ENCODE data around the gene ARHGAP10. TPM values are rescaled to one million over a fixed set of nuclear protein-coding genes. Genes with fewer than 3 reads are reported as not detected.
"Not testable (repeated sequence)": the region's sequence is repeated elsewhere in the genome, so short reads cannot be mapped to it uniquely, and the experiment has no call there.

Gene ARHGAP10
- polyA plus RNA-seq, 3 donors, result 19.7 to 20.7 (median 20.6) TPM

- no peak for DNase-seq (ENCODE audit: extremely low read depth in 1 of 11, low read depth in 9 of 11, low spot score in 4 of 11)
Observed at GRCh38 chr4:147984065-147984777, 252.3 kb downstream of the ARHGAP10 start.

- no peak for DNase-seq (ENCODE audit: extremely low read depth in 1 of 11, low read depth in 9 of 11, low spot score in 4 of 11)
Observed at GRCh38 chr4:147984778-147985138, 252.9 kb downstream of the ARHGAP10 start.

- DNase-seq (ENCODE audit: extremely low read depth in 1 of 11, low read depth in 9 of 11, low spot score in 4 of 11), result no peak
Observed at GRCh38 chr4:147985376-147985775, 253.5 kb downstream of the ARHGAP10 start.

- no peak for DNase-seq (ENCODE audit: extremely low read depth in 1 of 11, low read depth in 9 of 11, low spot score in 4 of 11)
Observed at GRCh38 chr4:147987252-147987651, 255.4 kb downstream of the ARHGAP10 start.

DNA sequence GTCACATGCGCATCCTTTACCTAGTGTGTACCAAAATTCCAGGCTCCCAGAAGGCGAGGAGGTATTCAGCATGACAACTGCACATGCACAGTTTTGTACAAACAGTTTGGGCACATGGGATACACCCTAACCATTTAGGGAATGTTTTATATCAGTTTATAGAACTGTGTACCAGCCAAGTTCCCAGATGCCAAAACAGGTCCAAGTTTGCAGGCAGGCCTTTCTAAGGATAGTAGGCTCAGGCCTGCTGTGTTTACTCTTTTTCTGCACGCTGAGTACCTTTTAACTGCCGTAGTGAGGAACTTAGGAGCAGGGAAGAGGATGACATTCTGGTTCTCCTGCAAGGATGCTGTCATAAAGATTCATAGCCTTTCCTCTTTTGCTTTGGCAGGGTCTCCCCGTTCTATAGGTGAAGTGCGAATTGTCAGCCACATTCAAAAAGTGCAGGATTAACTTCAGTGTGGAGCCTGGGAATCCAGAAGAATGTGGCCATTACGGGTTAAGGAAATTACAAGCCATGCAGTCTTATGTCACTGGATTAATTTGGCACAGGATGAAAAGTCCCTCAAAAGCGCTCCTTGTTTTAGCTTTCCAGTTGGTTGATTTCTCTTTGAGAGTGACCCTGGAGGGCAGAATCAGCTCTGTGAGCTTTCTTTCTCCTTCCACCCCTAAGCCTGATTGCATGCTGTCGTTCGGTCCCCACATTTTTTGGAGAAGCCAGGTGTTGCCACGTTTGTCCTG lies 259.8 kb downstream of the ARHGAP10 start:
- peak in 2 of 11 donors; percentile 44 to 52 for DNase-seq (ENCODE audit: extremely low read depth in 1 of 11, low read depth in 9 of 11, low spot score in 4 of 11)

DNA sequence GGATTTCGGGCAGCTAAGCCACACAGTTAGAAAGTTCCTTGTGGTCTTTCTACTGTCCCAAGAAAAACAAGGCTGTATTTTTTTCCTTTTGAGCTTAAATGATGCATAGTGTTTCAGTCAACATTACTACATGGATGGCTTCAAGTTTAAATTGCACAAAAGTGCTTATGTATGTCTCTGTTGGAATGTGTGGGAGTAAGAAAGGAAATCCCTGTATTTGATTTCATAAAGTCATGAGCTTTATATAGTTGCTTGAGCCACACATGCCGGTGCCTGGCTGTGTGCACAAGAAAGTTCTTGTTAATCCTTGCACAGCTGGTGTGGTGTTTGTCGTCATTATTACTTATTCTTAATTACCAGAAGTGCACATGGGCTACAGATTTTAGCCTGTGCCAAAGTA lies 262.2 kb downstream of the ARHGAP10 start:
- DNase-seq (ENCODE audit: extremely low read depth in 1 of 11, low read depth in 9 of 11, low spot score in 4 of 11), result peak in 1 of 11 donors; percentile 46

DNA sequence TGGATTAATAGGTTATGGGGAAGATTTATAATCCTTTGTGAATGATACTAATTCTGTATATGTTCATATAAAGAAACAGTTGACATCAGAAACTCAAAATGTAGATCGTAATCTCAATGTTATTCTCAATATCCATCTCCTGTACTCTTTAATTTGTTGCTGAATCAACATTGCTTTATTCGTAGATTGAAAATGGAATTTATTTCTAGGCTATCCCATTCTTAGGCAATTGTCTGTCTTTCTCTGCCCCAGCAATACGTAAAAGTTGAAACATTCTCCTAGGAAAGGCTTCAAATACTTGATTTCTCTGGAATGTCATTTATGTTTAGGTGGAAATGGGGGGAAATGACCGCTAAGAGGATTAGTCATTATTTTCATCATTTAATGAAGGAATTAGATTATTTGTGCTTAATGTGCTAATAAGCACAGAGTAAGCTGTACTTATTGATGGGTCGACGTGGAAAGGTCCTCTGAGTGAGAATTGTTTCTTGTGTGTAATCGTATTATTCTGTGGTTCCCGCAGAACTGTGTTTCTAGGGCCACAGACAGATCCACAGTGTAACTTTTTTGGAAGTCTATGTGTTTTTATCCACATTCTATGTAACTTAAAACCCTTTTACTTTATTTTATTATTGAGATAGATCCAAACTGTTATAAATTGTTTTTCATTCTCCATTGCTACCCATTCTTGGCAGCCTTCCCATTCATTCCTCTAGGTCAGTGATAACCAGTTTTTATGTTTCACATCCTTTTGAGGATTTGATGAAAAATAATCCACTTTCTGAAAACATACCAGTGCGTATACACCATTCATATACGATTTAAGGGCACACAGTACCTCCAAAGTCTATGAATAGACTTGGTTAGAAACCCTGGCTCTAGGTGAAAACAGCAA lies 262.9 kb downstream of the ARHGAP10 start:
- no peak for DNase-seq (ENCODE audit: extremely low read depth in 1 of 11, low read depth in 9 of 11, low spot score in 4 of 11)

DNA sequence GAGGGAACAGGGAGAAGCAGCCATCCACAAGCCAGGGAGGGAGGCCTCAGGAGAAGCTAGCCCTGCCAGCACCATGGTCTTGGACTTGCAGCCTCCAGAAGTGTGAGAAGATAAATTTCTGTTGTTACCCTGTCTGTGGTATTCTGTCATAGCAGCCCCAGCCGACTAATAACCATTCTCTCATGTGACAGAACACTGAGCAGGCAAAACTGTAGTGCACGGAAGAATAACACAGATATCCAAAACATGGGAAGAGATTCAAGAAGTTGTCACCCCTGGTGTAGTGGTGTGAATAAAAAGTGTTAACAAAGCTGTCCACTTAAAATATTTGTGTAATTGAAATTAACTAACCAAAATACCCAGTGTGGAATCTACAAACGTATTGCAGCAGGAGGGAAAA lies 265.0 kb downstream of the ARHGAP10 start:
- no peak for DNase-seq (ENCODE audit: extremely low read depth in 1 of 11, low read depth in 9 of 11, low spot score in 4 of 11)

DNA sequence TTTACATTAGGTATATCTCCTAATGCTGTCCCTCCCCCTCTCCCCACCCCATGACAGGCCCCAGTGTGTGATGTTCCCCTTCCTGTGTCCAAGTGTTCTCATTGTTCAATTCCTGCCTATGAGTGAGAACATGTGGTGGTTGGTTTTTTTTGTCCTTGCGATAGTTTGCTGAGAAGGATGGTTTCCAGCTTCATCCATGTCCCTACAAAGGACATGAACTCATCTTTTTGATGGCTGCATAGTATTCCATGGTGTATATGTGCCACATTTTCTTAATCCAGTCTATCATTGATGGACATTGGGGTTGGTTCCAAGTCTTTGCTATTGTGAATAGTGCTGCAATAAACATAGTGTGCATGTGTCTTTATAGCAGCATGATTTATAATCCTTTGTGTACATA lies 268.1 kb downstream of the ARHGAP10 start:
- DNase-seq (ENCODE audit: extremely low read depth in 1 of 11, low read depth in 9 of 11, low spot score in 4 of 11), result not testable (repeated sequence)

DNA sequence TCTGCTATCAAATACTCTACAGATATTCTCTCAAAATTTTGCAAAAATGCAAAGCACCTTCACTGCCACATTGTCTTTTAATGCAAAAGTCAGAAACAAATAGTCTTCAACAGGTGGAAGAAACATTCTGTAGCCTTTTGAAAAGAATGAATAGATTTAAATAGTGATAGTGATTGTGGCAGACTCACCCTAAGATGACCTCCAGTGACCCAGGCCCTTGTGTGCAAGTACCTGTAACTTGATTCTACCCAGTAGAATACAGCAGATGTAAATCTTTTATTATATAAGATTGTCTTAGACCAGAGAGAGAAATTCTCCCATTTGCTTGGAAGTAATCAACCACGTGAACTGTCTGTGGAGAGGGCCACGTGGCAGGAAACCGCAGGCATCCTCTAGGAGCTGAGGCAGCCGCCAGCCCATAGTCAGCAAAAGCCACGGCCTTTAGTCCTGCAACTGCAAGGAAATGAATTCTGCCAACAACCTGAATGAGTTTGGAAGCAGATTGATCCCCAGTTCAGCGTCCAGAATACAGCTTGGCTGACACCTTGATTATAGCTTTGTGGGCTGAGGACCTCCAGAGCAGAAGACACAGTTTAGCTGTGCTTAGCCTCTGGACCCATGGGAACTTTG lies 272.5 kb downstream of the ARHGAP10 start:
- no peak for DNase-seq (ENCODE audit: extremely low read depth in 1 of 11, low read depth in 9 of 11, low spot score in 4 of 11)

DNA sequence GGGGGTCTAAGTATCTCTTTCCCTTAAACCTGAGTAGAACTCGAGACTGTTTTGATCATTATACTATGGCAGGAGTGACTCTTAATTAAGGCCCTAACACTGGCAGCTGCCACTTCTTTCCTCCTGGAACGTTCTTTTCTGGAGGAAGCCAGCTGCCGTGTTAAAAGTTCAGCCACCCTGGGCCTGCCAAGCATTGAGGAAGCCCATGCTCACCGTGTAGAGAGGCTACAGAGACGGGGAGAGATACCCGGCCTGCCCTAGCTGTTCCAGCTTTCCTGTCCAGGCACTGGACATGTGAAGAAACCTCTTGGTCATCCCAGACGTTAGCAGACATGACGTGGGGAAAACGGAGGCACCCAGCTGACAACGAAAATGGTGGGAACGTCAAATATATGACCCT lies 274.1 kb downstream of the ARHGAP10 start:
- DNase-seq (ENCODE audit: extremely low read depth in 1 of 11, low read depth in 9 of 11, low spot score in 4 of 11), result no peak

GRCh38 chr4:148007314-148007760 lies 275.4 kb downstream of the ARHGAP10 start:
- DNase-seq (ENCODE audit: extremely low read depth in 1 of 11, low read depth in 9 of 11, low spot score in 4 of 11), result no peak

GRCh38 chr4:148007792-148008191 lies 275.9 kb downstream of the ARHGAP10 start:
- no peak for DNase-seq (ENCODE audit: extremely low read depth in 1 of 11, low read depth in 9 of 11, low spot score in 4 of 11)

GRCh38 chr4:148015058-148015457 lies 283.2 kb downstream of the ARHGAP10 start:
- no peak for DNase-seq (ENCODE audit: extremely low read depth in 1 of 11, low read depth in 9 of 11, low spot score in 4 of 11)

DNA sequence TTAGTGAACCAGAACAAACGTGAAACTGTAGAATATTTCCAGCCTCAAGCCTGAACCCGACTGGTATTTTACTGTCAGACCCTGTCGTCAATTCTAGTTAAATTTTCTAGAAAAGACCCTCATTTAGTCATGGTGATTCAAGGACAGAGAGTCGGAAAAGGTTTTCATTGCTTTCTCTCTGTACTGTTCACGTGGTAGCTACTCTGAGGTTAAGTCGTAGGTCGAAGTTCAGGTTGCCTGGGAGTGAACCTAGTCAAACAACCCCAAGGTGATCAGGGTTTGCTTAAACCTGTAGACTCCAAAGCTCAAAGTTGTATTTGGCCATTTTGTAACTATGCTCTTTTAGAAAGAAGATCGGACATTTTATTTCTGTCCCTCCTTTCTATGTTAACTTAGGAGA lies 283.6 kb downstream of the ARHGAP10 start:
- DNase-seq (ENCODE audit: extremely low read depth in 1 of 11, low read depth in 9 of 11, low spot score in 4 of 11), result no peak

- DNase-seq (ENCODE audit: extremely low read depth in 1 of 11, low read depth in 9 of 11, low spot score in 4 of 11), result no peak
Observed at GRCh38 chr4:148016063-148016637, 284.3 kb downstream of the ARHGAP10 start.

DNA sequence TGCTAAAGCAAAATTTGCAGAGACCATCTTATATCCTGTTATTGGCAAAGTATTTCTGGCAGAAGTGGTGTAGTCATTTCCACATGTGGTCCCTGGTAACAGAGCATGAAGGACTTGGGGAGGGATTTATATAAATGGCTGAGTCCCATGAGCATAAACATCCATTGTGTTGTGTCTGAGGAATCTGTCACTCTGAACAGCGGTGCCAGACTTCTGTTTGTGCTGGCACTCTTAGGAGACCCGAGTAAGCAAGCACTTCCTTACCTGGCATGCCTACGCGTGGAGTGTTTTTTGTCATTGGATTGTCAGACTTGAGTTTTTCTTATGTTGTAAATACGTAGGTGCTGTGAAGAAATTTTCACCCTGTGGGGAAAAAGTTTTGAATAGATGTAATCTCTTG lies 285.9 kb downstream of the ARHGAP10 start:
- no peak for DNase-seq (ENCODE audit: extremely low read depth in 1 of 11, low read depth in 9 of 11, low spot score in 4 of 11)

- no peak for DNase-seq (ENCODE audit: extremely low read depth in 1 of 11, low read depth in 9 of 11, low spot score in 4 of 11)
Observed at GRCh38 chr4:148021686-148022085, 289.8 kb downstream of the ARHGAP10 start.

DNA sequence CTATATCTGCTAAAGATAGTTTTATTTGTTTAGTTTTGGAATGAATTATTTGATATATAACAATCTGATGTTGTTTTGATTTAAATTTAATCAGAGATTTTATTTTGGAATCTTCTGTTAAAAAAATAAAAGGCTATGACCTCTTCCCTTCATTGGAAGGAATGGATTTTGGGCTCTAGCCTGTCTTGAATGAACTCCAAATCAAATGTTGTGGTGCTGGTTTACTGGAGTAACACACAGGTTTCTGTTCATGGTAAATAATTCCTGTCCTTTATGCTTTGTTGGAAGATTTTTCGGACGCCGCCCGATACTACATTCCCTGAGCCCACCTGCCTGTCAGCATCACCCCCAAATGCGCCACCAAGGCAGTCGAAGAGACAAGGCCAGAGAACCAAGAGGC lies 291.1 kb downstream of the ARHGAP10 start:
- no peak for DNase-seq (ENCODE audit: extremely low read depth in 1 of 11, low read depth in 9 of 11, low spot score in 4 of 11)
